Measurements from ENCODE around the gene MAFB. TPM values are rescaled to one million over a fixed set of nuclear protein-coding genes. Genes with fewer than 3 reads are reported as not detected.
A peak's percentile ranks its signal among the peaks of the same experiment; 100 is the strongest.

Gene MAFB
- total and polyA plus RNA-seq, 2 donors from 2014 or later = 10.4 to 39.6 TPM

DNA sequence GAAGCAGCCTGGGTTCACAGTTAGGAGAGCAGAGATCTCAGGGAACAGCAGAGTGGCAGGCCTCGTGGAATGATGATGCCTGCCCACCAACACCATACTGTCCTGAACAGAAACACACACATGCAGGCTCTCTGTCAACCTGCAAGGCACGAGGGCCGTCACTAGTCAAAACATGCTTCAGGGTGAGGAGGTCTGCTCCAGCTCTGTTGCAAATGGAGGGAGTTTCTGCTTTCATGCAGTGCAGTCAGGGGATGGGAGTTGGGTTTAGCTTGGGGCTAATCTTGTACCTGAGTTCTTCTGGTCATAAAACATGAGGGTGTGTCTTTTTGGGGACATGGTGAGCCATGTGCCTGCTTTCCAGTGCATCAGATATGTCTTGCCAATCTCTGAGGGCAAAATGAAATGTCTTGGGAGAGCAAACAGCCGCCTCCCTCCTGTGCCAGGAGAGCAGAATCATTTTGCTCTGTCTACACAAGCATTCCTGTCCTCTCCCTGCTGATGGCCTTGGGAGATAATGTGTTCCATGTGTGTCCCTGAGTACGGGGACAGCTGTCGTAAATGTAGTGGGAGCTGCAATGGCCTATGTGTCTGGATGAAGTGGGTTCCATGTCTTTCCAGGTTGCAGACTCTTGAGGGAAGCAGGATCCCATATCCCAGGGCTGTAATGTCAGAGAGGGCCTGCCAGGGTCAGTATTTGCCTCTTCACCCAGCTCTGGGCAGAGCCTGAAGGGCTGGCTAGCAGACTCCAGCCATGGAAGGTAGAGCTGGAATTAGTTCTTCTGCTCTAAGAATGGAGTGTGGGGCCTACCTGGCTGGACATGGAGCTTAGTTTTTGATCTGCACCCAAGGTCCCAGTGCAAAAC lies 40.6 kb downstream of the MAFB start:
- intact Hi-C loops (cut with DNase I) = no loop called here
- TF ChIP-seq, protein P1, sequence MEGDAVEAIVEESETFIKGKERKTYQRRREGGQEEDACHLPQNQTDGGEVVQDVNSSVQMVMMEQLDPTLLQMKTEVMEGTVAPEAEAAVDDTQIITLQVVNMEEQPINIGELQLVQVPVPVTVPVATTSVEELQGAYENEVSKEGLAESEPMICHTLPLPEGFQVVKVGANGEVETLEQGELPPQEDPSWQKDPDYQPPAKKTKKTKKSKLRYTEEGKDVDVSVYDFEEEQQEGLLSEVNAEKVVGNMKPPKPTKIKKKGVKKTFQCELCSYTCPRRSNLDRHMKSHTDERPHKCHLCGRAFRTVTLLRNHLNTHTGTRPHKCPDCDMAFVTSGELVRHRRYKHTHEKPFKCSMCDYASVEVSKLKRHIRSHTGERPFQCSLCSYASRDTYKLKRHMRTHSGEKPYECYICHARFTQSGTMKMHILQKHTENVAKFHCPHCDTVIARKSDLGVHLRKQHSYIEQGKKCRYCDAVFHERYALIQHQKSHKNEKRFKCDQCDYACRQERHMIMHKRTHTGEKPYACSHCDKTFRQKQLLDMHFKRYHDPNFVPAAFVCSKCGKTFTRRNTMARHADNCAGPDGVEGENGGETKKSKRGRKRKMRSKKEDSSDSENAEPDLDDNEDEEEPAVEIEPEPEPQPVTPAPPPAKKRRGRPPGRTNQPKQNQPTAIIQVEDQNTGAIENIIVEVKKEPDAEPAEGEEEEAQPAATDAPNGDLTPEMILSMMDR (IDR thresholded peaks at IDR 0.05; ENCODE audit: borderline replicate concordance, extremely low read depth, insufficient read depth) = no peak
- FAIRE-seq (no peak), DNase-seq (no peak)
- no peak overlapping the region for H3K27ac ChIP-seq (ENCODE audit: low read depth in 2 of 2, low read length in 2 of 2)
- H3K27me3 ChIP-seq (ENCODE audit: control insufficient read depth, insufficient read depth, low read length) = no peaks in the 10 kb centered on the region
- no peaks in the 10 kb centered on the region for H3K9me3 ChIP-seq (ENCODE audit: control insufficient read depth in 2 of 3, insufficient read depth in 1 of 3, low read length in 3 of 3)
- H3K4me1 ChIP-seq (ENCODE audit: control insufficient read depth in 2 of 3, insufficient read depth in 2 of 3, low read depth in 1 of 3, low read length in 3 of 3) = peaks cover 0 to 24% (median 4%) of the 10 kb centered on the region in 3 donors
- no peaks in the 10 kb centered on the region for H3K36me3 ChIP-seq (ENCODE audit: control insufficient read depth in 2 of 3, insufficient read depth in 3 of 3, low read length in 3 of 3)
- H3K9ac ChIP-seq (ENCODE audit: low read length in 3 of 3) = no peak overlapping the region
- H3K4me3 ChIP-seq (ENCODE audit: low read length in 3 of 3) = no peak overlapping the region

DNA sequence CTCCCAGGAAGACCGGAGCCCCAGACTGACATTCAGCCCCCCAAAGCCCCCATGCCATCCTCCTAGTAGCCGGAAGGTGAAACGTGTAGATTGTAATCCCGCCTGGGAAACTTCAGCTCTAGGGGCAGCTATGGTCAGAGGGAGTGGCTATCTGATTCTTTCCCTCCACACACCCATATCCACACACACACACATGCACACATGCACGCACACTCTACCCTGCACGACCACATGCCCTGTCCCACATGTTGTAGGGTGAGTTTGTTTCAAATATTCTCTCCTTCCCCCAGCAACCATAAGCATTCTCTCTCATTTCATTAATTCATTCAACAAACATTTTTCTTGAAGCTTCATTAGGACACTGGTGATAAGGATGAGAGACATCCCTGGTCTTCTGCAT lies 42.2 kb downstream of the MAFB start:
- no peak overlapping the region for H3K27ac ChIP-seq (ENCODE audit: low read depth in 2 of 2, low read length in 2 of 2)
- DNase-seq (no peak), FAIRE-seq (no peak)

DNA sequence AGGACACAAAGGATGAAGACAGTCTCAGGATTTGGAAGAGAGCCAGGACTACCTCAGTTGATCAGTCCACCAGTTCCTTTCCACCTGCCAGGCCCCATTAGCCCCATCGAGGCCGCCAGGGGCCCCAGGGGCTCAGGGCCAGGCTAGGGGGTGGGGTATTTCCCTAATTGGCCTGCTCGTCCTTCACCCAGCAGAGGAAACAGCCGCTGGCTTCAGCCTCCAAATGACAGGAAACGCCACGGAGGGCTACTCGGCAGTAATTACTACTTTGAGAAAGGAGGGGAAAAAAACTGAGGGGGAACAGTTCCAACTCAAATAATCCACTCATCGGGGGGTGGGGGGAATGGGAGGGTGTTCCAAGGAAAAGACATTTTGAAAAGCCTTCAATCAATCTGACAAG lies 42.7 kb downstream of the MAFB start:
- no peak for FAIRE-seq

More for the DNA sequence above, 42.2 kb downstream of the MAFB start:
- H3K9ac ChIP-seq (ENCODE audit: low read length in 3 of 3) = no peak overlapping the region
- H3K27me3 ChIP-seq (ENCODE audit: control insufficient read depth, insufficient read depth, low read length) = no peaks in the 10 kb centered on the region
- H3K4me3 ChIP-seq (ENCODE audit: low read length in 3 of 3) = no peak overlapping the region
- TF ChIP-seq, protein P1 (IDR thresholded peaks at IDR 0.05; ENCODE audit: borderline replicate concordance, extremely low read depth, insufficient read depth) = no peak
- H3K4me1 ChIP-seq (ENCODE audit: control insufficient read depth in 2 of 3, insufficient read depth in 2 of 3, low read depth in 1 of 3, low read length in 3 of 3) = peaks cover 0 to 24% (median 4%) of the 10 kb centered on the region in 3 donors
- H3K9me3 ChIP-seq (ENCODE audit: control insufficient read depth in 2 of 3, insufficient read depth in 1 of 3, low read length in 3 of 3) = no peaks in the 10 kb centered on the region
- intact Hi-C loops (cut with DNase I) = no loop called here
- no peaks in the 10 kb centered on the region for H3K36me3 ChIP-seq (ENCODE audit: control insufficient read depth in 2 of 3, insufficient read depth in 3 of 3, low read length in 3 of 3)

More for the DNA sequence above, 42.7 kb downstream of the MAFB start:
- Histone ChIP-seq H3K9ac (ENCODE audit: low read length in 3 of 3) (no peak overlapping the region), H3K4me3 (ENCODE audit: low read length in 3 of 3) (no peak overlapping the region), H3K27ac (ENCODE audit: low read depth in 2 of 2, low read length in 2 of 2) (no peak overlapping the region), H3K36me3 (ENCODE audit: control insufficient read depth in 2 of 3, insufficient read depth in 3 of 3, low read length in 3 of 3) (no peaks in the 10 kb centered on the region), H3K9me3 (ENCODE audit: control insufficient read depth in 2 of 3, insufficient read depth in 1 of 3, low read length in 3 of 3) (no peaks in the 10 kb centered on the region), H3K4me1 (ENCODE audit: control insufficient read depth in 2 of 3, insufficient read depth in 2 of 3, low read depth in 1 of 3, low read length in 3 of 3) (peaks cover 0 to 24% (median 4%) of the 10 kb centered on the region in 3 donors), H3K27me3 (ENCODE audit: control insufficient read depth, insufficient read depth, low read length) (no peaks in the 10 kb centered on the region)
- DNase-seq = peak in 2 of 5 donors; percentile 20 to 39
- TF ChIP-seq, protein P1 (IDR thresholded peaks at IDR 0.05; ENCODE audit: borderline replicate concordance, extremely low read depth, insufficient read depth) = no peak
- intact Hi-C loops (cut with DNase I) = no loop called here

Data from kidney (tissue), 14 donors.